HepG2 (cell line): ENCODE results near the gene KIRREL3.

Source experiments
- ARNT ChIP-seq: fragments of 450-650 bp; IDR thresholded peaks from 2 replicates; pipeline ENCODE4 v1.6.1; 2017
- CCDC6 ChIP-seq: sonication (generic); formaldehyde crosslinking; IDR thresholded peaks from 2 replicates; pipeline ENCODE4 v1.8.1; 2022; ENCODE audit warnings: mild to moderate bottlenecking, missing genetic modification reagents, moderate library complexity
- GABPA ChIP-seq, 2 experiments: IDR thresholded peaks; 2 replicates each; pipeline ENCODE4 v1.6.1; 2011 to 2016; ENCODE audit warnings: low read depth in 2 of 2, low read length in 1 of 2, missing biosample characterization in 1 of 2, missing genetic modification characterization in 1 of 2
- MAFF ChIP-seq: IDR thresholded peaks from 2 replicates; pipeline ENCODE4 v1.6.1; 2011; ENCODE audit warnings: low read depth, low read length, improper control_type of control experiment
- THRA ChIP-seq: sonication (generic); formaldehyde crosslinking; IDR thresholded peaks from 2 replicates; pipeline ENCODE4 v1.4.0; 2020; ENCODE audit warnings: missing genetic modification reagents, borderline replicate concordance
- TF ChIP-seq, protein P1 (sequence below): sonication (generic); formaldehyde crosslinking; IDR thresholded peaks from 2 replicates; pipeline ENCODE4 v1.5.0; 2020; ENCODE audit warnings: mild to moderate bottlenecking, missing genetic modification reagents, moderate library complexity
- TF ChIP-seq, protein P2 (sequence below): sonication (generic); formaldehyde crosslinking; IDR thresholded peaks from 2 replicates; pipeline ENCODE4 v1.8.1; 2022; ENCODE audit warnings: mild to moderate bottlenecking, missing genetic modification reagents

DNA sequence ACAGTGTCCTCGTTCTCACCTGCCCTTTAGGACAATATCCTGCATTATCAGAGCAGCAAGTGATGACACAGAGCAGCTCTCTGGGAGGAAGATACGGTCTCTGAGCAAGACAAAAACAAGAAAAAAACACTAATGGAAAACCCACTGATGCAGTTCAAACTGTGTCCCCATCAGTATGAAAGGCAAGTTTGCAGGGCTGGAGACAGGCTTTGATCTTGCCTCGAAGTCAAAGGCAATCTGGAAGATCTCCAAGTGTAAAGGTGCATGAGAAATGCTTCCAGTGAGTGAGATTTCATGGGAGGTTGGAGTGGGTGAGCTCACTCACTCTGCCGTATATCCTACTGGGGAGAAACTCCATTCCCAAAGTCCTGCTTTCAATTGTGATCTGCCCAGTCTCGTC is 157.5 kb downstream of the KIRREL3 start:
- TF ChIP-seq MAFF (no peak), CCDC6 (CRISPR knock-in tag) (no peak), GABPA (IDR thresholded peaks at IDR 0.05; ENCODE audit: low read depth, low read length) (no peak), GABPA (CRISPR knock-in tag; IDR thresholded peaks at IDR 0.05; ENCODE audit: low read depth) (no peak), ARNT (no peak), THRA (no peak)
- TF ChIP-seq, protein P1, sequence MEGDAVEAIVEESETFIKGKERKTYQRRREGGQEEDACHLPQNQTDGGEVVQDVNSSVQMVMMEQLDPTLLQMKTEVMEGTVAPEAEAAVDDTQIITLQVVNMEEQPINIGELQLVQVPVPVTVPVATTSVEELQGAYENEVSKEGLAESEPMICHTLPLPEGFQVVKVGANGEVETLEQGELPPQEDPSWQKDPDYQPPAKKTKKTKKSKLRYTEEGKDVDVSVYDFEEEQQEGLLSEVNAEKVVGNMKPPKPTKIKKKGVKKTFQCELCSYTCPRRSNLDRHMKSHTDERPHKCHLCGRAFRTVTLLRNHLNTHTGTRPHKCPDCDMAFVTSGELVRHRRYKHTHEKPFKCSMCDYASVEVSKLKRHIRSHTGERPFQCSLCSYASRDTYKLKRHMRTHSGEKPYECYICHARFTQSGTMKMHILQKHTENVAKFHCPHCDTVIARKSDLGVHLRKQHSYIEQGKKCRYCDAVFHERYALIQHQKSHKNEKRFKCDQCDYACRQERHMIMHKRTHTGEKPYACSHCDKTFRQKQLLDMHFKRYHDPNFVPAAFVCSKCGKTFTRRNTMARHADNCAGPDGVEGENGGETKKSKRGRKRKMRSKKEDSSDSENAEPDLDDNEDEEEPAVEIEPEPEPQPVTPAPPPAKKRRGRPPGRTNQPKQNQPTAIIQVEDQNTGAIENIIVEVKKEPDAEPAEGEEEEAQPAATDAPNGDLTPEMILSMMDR (CRISPR knock-in tag): no peak
- TF ChIP-seq, protein P2, sequence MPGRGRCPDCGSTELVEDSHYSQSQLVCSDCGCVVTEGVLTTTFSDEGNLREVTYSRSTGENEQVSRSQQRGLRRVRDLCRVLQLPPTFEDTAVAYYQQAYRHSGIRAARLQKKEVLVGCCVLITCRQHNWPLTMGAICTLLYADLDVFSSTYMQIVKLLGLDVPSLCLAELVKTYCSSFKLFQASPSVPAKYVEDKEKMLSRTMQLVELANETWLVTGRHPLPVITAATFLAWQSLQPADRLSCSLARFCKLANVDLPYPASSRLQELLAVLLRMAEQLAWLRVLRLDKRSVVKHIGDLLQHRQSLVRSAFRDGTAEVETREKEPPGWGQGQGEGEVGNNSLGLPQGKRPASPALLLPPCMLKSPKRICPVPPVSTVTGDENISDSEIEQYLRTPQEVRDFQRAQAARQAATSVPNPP (CRISPR knock-in tag): no peak
